Nucleus accumbens (tissue), 56 donors: ENCODE measurements around the gene C2CD4C.
"Not testable (repeated sequence)": the region's sequence is repeated elsewhere in the genome, so short reads cannot be mapped to it uniquely, and the experiment has no call there.

Source experiments
- DNase-seq, 56 donors: peaks; one replicate each; lab custom pipeline; 2025; lab: John Stamatoyannopoulos, UW

C2CD4C gene

GRCh38 chr19:369876-370275, 39.1 kb downstream of the C2CD4C start:
- DNase-seq = no peak

DNA sequence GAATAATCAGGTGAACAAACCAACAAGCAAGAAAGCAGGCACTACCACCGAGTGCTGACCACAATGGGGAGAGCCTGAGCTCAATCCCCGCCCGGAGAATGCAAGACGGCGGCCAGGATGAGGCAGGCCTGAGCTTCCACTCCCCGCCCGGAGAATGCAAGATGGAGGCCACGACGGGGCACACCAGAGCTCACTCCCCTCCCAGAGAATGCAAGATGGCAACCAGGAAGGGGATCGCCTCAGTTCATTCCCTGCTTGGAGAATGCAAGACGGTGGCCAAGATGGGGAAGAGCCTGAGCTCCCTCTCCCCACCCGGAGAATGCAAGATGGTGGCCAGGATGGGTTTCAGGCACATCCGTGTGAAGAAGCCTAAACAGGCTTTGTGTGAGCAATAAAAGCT, 39.7 kb downstream of the C2CD4C start:
- no peak for DNase-seq

- DNase-seq = no peak
Measured at GRCh38 chr19:368630-369024, 40.3 kb downstream of the C2CD4C start.

GRCh38 chr19:367963-368629, 40.9 kb downstream of the C2CD4C start:
- no peak for DNase-seq

GRCh38 chr19:367561-367960, 41.4 kb downstream of the C2CD4C start:
- DNase-seq = no peak

DNA sequence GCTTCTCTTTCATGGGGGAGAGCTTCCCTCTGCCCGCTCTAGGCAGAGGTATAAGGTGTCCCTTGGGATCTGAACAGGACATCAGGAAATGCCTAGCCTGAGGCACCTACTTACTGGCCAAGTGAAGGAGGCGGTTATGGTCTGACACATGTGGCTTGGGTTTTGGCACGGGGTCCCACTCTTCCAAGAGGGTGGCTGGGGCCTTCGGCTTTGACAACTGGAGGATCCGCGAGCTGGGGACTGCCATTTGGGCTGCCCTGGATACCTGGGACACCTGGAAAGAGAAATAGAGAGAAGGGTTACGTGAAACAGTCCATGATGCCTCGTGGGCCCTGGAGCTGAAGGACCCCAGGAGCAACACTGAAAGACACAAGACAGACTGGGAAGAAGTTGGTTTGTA, 42.0 kb downstream of the C2CD4C start:
- DNase-seq = no peak

- DNase-seq = no peak
Measured at GRCh38 chr19:366205-366783, 42.7 kb downstream of the C2CD4C start.

DNA sequence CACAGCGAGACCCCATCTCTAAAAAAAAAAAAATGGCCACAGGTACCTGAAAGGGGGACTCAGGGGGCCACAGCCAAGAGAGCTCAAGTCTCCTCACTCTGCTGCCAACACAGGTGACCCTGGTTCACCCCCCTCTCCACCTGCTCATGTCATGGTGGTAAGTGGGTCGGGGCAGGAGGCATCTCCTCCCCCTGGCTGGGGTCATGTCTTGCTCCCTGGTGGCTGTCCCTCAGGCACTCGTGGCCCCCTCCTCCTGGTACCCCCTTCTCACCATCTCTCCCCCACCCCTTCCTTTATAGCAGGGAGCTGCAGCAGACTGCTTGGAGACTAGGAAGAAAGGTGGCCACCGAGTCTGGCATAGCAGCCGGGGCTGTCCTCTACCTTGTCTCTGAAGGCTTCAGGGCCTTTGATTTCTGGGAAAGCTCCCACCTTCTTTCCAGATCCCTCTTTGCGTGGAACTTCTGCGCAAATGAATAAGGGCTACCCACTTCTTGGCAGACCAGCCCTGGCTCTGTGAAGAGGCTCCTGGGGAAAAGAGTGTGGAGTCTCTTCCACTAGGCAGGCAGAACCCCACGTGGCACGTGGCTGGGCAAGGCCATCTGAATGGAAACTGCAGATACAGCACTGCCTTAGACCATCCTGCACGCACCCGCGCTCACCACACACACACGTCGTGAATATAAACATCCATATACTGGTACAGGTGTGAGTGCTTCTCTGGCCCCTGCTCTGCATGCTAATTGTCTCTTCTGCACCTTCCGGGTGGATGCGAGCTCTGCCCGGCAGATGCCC, 44.3 kb downstream of the C2CD4C start:
- DNase-seq = no peak

DNA sequence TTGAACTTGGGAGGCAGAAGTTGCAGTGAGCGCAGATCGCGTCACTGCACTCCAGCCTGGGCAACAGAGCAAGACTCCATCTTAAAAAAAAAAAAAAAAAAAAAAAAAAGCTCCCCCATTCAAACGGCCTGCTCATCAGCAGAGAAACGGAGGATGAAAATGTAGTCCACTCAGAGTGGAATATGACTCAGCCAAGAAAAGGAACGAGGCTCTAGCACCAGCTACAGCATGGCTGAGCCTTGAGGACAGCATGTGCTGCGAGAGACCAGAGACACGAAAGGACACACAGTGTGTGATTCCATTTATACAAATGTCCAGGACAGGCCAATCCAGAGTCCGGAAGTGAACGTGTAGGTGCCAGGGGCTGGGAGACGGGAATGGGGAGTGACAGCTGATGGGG, 46.3 kb downstream of the C2CD4C start:
- DNase-seq = no peak

- no peak for DNase-seq
Measured at GRCh38 chr19:362154-362553, 46.8 kb downstream of the C2CD4C start.

DNA sequence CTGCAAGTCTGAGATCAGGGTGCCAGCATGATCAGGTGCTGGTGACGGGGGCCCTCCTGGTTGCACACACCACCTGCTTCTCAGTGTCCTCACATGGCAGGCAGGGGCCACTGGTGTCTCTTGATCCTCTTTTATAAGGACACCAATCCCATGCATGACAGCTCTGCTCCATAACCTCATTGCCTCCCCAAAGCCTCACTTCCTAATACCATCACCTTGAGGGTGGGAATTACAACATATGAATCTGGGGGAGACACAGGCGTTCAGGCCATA, 49.4 kb downstream of the C2CD4C start:
- no peak for DNase-seq

DNA sequence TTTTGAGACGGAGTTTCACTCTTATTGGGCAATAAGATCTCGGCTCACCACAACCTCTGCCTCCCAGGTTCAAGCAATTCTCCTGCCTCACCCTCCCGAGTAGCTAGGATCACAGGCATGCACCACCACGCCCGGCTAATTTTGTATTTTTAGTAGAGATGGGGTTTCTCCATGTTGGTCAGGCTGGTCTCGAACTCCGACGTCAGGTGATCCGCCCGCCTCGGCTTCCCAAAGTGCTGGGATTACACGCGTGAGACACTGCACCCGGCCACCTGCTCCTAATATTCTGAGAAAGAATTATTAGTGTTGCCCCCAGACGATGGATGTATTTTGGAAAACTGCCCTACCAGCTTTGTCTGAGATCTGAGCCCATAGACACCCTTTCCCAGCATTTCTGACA, 53.4 kb downstream of the C2CD4C start:
- not testable (repeated sequence) for DNase-seq
